Ramos (cell line): Measurements from ENCODE around the gene MRPL47.

Source experiments
- in situ Hi-C: fragments of 300-500 bp; cut with MboI; formaldehyde crosslinking; loops from one replicate; pipeline ENCODE4 v1.14.3; 2022; ENCODE audit warnings: low sequenced_read_pairs; ENCODE audit not compliant: unreplicated experiment

The MRPL47 gene

DNA sequence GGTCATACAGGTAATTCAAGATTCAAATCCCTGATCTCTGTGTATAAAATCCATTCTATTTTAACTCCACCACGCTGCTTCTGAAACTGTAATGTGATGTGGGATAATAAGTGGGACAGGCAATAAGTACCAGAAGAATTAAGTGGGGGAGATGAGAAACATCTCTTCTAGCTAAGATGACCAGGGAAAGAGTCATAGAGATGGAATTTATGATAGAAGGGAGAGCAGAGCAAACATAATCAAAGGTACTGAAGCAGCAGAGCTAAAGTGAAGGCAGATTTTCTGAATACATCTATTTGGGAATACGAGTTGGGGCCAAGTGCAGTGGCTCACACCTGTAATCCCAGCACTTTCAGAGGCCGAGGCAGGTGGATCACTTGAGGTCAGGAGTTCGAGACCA is 4.9 kb downstream of the MRPL47 start:
- in situ Hi-C loops, result no loop called here

DNA sequence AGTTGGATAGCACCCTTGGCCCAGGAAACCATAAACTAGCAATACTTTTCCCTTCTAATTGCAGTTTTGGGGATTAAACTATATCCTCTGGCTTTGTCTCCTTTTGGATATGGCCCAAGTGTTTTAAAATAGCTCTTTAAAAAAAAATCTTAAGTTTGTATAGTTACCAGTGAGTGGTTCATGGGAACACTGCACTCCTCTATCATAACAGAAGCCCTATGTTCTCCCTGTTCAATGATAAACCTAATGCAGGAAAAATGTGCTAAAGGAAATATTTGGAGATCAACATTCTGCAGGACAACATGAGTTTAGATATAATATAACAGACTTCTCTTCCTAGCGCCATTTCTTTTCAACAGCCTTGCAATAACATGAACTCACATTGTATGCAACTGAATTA is 13.1 kb downstream of the MRPL47 start:
- in situ Hi-C loops, result no loop called here

DNA sequence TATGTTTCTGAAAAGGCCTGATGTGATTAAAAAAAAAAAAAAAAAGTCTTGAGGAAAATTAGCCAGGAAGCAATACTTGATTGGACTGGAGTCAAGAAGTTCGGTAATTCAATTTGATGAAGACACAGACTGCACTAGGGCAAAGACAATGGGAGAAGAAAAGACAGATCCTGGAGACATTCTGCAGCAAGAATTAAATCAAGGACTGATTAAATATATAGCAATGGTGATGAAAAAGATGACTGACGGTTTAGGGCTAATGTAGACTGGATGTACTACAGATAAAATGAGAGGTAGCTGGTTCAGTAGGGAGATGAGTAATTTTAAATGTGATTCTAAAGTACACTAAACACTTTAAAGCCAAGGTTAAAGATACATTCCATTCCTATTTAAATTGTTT is 13.8 kb downstream of the MRPL47 start:
- in situ Hi-C loops, result no loop called here

DNA sequence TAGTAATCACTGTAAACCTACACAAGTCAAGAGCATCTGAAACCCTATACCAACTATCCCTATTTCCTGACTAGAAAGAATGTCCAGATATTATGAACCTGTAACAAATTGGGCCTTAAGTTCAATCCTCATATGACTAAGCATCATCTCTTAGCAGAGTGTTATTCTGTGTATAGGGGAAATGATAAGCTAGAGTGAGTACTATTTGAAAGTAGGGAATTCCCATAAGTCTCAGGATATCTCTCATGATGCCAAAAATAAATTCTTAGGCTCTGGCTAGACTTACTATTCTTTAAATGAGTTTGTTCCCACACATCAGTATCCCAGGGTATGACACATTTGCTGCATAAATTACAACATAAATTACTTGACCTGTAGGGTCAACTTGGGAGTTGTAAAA is 15.3 kb downstream of the MRPL47 start:
- in situ Hi-C loops, result no loop called here

DNA sequence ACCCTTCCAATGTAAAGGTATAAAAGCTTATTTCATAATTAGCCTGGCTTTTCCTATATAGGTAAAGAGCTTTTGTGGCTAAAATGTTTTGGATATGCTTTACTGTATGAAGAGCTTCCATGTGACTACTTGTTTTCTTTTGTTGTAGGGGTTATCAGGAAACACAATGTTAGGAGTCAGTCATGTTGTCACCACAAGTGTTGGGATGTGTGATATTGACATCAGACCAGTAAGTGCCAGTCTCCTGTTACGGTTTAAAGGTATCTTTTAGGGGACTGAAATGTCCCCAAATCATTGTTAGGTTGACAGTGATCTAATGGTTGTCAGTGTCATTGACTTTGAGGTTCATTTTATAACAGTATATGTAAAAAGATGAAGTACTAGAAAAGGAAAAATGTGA is 23.4 kb downstream of the MRPL47 start:
- in situ Hi-C loops, result no loop called here

DNA sequence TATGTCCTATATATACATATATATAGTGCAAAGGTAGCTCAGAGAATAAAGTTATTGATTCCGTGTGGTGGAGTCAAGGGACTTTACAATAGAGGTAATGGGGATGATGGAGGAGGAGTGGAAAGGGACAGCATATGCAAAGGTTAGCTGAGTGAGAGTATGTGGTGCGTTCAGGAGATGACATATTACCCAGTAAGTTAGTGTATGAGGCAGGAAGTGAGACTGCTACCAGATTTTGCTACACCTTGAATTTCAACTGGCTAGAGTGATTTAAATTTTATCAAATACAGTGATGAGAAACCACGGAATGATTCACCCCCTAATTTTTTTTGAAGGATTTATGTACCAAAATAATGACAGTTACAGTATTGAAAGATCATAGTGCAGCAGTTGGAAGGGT is 38.9 kb downstream of the MRPL47 start:
- in situ Hi-C loops, result loop anchor here (5.0 to 10.0 kb wide), 2 partner anchors 228 to 411 kb away; no protein-coding TSS in a partner anchor

DNA sequence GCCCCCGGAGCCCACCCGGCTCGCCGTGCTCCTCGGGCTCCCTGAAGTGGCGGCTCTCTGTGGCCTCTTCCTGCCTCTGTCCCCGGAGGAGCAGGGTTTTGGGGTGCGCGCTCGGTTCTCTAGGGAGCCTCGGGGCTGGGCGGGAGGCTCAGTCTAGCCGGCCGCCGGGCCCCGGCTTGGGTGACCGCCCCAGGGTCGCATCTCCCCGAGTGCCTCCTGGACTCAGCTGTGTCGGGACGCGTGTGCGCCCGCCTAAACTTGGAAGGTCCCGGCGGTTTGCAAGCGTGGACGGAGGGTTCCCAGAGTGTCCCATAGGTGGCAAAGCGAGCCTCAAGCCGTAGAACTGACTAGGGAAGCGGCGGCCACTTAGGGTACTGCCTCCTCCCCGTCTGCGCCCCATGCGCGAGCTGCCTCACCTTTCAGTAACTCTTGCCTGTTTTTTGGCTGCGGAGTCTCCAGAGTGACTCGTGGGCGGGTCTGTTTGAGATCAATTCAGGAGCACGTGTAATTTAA is 41.1 kb downstream of the MRPL47 start:
- in situ Hi-C loops, result loop anchor here (10.0 kb wide), 1 partner anchor 409 kb away; no protein-coding TSS in a partner anchor

DNA sequence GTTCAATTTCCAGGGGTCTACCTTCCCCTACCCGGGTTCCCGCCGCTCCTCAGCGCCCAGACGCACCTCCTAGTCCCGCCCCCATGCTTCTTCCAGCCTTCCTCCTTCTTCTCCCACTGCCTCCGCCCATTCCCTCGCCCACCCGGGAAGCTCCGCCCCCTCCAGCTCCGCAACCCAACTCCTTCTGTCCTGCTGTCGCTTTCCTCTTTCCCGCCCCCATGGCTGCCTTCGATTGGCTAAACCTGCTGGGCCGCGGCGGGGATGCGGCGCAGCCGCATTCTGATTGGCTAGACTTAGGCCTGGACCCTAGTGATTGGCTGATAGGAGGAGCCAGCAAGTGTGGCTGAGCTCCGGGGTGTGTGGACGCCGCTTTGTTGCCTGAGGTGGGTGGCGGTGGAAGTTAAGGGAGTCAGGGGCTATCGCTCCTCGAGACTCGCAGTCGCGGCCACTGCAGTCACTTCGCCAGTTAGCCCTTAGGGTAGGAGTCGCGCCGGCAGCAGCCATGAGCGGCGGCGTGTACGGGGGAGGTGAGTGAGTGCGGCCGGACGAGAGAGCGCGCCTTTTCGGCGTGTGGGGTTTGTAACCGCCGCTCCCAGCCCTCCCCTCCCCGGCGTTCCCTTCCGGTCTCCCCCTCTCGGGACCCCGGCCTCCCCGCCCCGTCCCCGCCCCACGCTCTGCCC is 41.7 kb downstream of the MRPL47 start, which contains the start of gene ACTL6A:
Gene ACTL6A (plus strand): TSS at position 336 of the 680 bp plus-strand sequence. CDS start 167 bp downstream, at position 503.
- in situ Hi-C loops, result loop anchor here (10.0 kb wide), 1 partner anchor 408 kb away; no protein-coding TSS in a partner anchor

DNA sequence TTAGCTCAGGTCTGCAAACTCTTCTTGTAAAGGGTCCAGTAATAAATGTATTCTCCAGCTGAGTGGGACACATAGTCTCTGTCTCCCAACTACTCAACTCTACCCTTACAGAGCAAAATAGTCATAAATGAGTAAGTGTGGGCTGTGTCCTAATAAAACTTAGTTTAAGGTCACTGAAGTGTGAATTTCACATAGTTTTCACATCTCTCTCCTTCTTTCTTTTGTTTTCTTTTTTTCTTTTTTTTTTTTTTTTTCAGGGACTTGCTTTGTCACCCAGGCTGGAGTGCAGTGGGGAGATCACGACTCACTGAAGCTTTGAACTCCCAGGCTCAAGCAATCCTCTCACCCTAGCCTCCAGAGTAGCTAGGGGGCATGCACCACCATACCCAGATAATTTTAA is 43.6 kb downstream of the MRPL47 start:
- in situ Hi-C loops, result loop anchor here (10.0 kb wide), 1 partner anchor 406 kb away; no protein-coding TSS in a partner anchor

DNA sequence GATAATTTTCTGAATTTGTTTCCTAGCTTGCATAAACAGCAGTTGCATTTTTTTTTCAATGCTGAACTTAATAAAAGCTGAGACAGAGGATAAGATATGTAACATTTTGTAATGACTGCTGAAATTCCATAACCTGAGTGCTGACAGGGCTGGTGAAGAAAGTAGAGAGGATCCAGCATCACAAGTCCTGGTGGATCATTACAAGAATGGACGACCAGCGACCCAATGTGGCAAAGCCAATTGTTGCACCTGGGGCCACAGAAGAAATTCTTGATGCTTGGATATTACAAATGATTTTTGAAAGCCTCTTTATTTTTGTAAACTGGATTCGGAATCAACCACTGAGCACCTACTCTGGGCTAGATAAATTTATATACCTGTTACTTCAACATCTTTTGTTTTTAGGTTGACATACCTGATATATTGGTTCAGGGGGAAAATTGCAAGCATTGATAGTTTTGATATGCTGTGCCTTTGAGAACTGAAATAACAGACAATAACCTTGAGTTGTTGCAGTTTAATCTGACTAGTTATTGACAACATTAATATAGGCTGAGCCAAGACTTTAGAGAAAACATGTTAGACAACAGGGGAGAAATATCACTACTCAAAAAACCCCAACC is 45.6 kb downstream of the MRPL47 start:
- in situ Hi-C loops, result loop anchor here (10.0 kb wide), 1 partner anchor 544 kb away; no protein-coding TSS in a partner anchor

DNA sequence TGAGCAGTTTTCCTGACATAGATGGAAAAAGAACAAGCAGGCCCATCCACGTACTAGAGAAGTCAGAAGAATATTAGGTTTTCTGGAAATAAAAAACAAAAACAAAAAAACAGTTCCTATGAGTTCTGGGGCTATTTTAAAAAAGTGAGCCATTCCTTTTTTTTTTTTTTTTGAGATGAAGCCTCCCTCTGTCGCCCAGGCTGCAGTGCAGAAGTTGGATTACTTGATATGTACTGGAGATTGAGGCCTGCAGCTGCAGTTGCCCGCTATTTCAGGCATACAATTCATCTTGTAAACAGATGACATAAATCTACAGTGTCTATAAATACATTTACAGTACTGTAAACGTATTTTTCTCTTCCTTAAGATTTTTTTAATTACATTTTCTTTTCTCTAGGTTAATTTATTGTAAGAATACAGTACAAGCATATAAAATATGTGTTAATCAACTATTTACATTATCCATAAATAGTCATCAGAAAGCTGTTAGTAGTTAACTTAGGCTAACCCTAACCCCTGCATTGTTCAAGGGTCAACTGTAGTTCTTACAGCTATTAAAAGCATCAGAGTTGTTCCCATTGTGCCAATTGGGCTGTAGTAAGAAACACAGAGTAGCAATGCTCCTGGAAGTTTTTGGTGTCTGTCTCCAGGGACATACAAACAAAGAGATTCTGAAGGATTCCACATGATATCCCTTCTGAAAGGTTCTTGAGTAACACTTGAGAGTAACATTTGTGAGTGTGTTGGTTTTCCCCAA is 52.9 kb downstream of the MRPL47 start:
- in situ Hi-C loops, result loop anchor here (5.0 to 10.0 kb wide), 2 partner anchors 104 to 537 kb away; no protein-coding TSS in a partner anchor

DNA sequence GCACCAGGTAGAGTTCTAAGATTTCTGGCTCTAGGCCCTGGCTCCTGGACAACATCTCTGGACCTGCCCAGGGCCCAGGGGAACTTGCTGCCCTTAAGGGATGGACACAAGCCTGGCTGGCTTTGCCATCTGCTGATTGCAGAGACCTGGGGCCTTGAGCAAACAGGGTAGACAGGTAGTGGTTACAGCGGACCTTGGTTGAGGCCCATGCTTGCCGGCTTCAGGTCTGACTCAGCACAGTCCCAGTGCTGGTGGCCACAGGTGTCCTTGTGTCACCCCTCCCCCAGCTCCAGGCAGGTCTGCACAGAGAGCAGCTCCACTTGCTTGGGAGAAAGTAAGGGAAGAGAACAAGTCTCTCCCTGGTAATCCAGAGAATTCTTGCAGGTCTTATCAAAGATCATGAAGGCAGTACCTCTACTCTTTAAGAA is 57.6 kb downstream of the MRPL47 start:
- in situ Hi-C loops, result no loop called here

DNA sequence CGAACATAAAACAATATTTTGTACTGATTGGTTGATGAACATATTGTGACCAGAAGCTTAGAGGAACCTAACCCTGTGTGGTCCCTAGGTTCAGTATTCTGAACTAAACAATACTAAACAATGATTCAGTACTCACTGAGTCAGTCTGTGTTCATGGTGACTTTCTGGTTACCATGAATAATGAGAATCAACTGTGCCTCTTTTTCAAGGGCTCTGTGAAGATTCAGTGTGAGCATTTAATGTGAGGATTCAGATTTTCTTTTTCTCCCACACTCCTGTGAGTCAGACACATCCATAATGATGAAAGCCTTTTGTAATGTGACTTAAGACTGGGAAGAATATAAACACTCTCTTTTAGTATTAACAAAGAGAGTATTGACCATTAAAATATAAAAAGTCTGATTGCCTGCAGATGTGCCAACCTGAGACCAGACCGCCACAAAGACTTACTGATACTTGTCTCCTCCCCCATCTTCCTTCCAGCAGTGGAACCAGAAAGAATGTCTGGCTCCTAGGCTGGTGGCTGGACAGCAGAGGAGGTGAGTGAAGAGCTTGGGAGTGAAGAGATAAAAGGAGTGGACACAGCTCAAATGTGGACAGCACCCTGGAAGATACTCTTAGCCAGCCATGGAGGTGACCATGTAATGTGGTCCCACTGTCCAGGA is 59.3 kb downstream of the MRPL47 start:
- in situ Hi-C loops, result no loop called here

DNA sequence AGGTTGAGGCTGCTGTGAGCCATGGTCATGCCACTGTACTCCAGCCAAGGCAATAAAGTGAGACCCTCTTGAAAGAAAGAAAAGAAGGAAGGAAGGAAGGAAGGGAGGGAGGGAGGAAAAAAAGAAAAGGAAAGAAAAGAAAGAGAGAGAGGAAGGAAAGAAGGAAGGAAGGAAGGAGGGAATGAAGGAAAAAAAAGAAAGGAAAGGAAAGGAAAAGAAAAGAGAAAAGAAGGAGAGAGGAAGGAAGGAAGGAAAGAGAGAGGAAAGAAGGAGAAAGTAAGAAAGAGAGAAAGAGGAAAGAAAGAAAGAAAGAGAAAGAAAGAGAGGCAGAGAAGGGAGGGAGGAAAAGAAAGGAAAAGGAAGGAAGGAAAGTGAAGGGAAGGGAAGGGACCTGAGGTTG is 62.1 kb downstream of the MRPL47 start:
- in situ Hi-C loops, result no loop called here

DNA sequence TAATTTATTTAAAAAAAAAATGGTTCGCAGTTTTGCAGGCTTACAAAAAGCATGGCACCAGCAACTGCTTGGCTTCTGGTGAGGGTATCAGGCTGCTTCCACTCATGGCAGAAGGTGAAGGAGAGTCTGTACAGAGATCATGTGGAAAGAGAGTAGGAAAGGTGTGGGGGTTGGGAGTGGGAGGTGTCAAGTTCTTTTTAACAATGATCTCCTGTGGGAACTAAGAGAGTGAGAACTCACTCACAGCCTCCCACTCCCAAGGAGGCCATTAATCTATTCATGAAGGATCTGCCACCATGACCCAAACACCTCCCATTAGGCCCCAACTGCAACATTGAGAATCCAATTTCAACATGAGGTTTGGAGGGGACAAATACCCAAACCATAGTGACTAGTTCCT is 62.8 kb downstream of the MRPL47 start:
- in situ Hi-C loops, result no loop called here

DNA sequence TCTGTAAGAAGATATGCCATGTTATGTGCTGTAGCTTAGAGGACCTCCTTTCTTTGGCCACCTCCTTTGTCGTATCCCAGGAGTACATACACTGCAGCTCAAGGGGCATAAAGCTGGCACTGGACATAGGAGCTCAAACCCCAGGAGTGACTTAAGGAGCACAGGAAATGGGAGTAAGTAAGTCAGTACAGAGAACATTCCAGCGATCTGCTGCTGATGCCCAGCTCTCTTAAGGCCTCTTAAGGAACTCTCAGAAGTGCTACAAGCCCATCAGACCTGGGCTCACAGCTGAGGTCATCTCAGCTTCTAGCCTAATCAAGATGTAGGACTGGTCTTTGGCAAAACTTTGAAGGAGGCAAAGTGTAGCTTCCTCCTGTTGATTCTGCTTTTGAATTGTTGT is 63.3 kb downstream of the MRPL47 start:
- in situ Hi-C loops, result no loop called here
